ENCODE results near the gene SPTBN5. TPM values are rescaled to one million over a fixed set of nuclear protein-coding genes. Genes with fewer than 3 reads are reported as not detected.

Gene SPTBN5
- total RNA-seq, 4 donors from 2014 or later: 0.27 to 4.1 (median 1.8) TPM; not detected in 1

DNA sequence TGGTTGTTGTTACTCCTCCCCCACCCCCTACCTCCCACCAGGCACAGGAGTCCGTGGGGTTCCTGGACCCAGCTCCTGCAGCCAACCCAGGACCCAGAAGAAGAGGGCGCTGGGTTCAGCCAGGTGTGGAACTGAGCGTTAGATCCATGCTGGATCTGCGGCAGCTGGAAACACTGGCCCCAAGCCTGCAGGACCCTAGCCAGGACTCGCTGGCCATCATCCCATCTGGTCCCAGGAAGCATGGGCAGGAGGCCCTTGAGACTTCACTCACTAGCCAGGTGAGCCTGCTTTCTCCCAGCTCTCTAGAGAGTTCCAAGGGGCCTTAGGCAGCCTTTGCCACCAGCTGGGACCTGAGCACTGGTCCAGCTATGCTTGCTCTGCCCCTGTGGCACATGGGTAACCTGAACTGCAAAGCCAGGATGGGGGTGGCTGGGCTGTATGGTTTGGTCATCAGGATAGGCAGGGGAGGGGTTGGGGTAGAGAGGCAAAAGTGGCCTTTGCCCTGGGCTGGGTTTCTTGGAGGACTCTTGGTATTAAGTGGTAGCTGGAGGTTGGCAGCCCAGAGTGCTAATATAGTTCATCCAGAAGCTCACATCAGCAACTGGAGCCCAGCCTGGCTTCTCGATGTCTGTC lies 72.9 kb downstream of the SPTBN5 start:
- Histone ChIP-seq H3K9me3 (no peaks in the 10 kb centered on the region), H3K4me3 (no peak overlapping the region), H3K27me3 (no peaks in the 10 kb centered on the region), H3K36me3 (peaks cover 0 to 87% (median 0%) of the 10 kb centered on the region in 3 donors), H3K27ac (peak overlapping the region in 1 of 4 donors; percentile 18), H3K4me1 (no peaks in the 10 kb centered on the region)
- TF ChIP-seq POLR2A (IDR thresholded peaks at IDR 0.05): no peak
- TF ChIP-seq, protein P1, sequence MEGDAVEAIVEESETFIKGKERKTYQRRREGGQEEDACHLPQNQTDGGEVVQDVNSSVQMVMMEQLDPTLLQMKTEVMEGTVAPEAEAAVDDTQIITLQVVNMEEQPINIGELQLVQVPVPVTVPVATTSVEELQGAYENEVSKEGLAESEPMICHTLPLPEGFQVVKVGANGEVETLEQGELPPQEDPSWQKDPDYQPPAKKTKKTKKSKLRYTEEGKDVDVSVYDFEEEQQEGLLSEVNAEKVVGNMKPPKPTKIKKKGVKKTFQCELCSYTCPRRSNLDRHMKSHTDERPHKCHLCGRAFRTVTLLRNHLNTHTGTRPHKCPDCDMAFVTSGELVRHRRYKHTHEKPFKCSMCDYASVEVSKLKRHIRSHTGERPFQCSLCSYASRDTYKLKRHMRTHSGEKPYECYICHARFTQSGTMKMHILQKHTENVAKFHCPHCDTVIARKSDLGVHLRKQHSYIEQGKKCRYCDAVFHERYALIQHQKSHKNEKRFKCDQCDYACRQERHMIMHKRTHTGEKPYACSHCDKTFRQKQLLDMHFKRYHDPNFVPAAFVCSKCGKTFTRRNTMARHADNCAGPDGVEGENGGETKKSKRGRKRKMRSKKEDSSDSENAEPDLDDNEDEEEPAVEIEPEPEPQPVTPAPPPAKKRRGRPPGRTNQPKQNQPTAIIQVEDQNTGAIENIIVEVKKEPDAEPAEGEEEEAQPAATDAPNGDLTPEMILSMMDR (IDR thresholded peaks at IDR 0.05): no peak
- DNase-seq: peak in 2 of 3 donors; percentile 74 to 78

DNA sequence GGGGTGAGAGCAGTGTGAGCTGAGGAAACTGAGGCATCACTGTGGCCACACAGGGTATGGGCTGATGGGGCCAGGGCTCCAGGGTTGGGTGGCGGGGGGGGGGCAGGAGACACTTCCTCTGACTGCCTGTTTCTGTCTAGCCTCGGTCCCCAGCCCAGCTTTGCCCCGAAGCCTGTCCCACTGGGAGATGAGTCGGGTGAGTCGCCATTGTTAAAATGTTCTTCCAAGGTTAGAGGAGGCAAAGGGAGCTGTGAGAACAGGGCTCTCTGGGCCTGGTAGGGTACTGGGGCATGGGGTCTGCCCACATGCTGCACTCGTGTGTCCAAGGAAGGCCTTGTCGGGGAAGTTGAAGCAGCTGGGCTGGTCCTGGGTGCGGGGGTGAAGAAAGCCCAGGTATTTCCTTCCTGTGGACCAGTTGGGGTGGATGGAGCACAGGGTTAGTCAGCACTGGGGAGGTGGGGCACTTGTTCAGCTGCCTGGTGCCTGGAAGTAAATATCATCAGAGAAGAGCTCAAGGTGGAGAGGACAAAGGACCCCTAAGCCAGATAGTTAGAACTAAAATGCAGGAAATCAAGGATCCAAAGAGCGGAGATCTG lies 74.3 kb downstream of the SPTBN5 start:
- no peak for DNase-seq
- Histone ChIP-seq H3K27me3 (no peaks in the 10 kb centered on the region), H3K36me3 (peaks cover 0 to 94% (median 0%) of the 10 kb centered on the region in 3 donors), H3K27ac (no peak overlapping the region), H3K4me3 (no peak overlapping the region), H3K9me3 (no peaks in the 10 kb centered on the region), H3K4me1 (no peaks in the 10 kb centered on the region)
- TF ChIP-seq, protein P1 (IDR thresholded peaks at IDR 0.05): no peak
- TF ChIP-seq POLR2A (IDR thresholded peaks at IDR 0.05): no peak

DNA sequence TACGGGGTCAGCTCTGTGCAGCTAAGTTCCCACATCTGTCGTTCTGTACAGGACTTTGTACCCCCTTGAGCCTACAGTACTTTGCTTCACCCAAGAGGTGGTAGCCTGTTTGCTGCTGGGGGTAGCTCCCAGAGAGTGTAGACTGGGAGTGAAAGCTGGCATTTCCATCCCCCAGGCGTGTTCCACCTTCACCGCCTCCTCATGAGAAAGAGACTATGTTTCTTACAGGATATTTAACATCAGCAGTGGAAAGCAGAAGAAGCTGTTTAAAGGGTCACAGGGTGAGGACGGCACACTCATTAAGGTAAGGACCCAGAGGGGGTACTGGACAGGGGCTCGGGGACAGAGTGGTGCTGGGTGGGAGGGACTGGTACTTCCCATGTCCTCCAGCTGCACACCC lies 76.1 kb downstream of the SPTBN5 start:
- Histone ChIP-seq H3K9me3 (no peaks in the 10 kb centered on the region), H3K4me3 (no peak overlapping the region), H3K36me3 (peaks cover 0 to 86% (median 0%) of the 10 kb centered on the region in 3 donors), H3K4me1 (no peaks in the 10 kb centered on the region), H3K27ac (no peak overlapping the region), H3K27me3 (no peaks in the 10 kb centered on the region)
- DNase-seq: no peak
- TF ChIP-seq, protein P1 (IDR thresholded peaks at IDR 0.05): no peak
- no peak for TF ChIP-seq POLR2A (IDR thresholded peaks at IDR 0.05)

DNA sequence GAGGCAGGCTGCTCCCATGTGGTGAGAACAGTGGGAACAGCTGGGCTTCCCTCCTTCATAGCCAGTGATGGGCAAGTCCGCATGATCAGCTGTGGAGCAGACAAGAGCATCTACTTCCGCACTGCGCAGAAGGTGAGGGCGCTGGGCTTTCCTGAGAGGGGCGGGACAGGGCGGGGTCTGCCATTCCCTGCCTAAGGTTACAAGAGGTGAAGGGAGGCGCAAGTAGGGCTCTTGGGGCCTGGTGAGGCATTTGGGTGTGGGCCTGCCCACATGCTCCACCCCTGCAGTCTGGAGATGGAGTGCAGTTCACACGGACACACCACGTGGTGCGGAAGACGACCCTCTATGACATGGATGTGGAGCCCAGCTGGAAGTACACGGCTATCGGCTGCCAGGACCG lies 76.5 kb downstream of the SPTBN5 start:
- H3K36me3 ChIP-seq: peaks cover 0 to 81% (median 0%) of the 10 kb centered on the region in 3 donors
- DNase-seq: no peak
- H3K9me3 ChIP-seq: no peaks in the 10 kb centered on the region
- H3K27ac ChIP-seq: no peak overlapping the region
- TF ChIP-seq, protein P1 (IDR thresholded peaks at IDR 0.05): no peak
- TF ChIP-seq POLR2A (IDR thresholded peaks at IDR 0.05): no peak
- no peaks in the 10 kb centered on the region for H3K27me3 ChIP-seq
- H3K4me1 ChIP-seq: no peaks in the 10 kb centered on the region
- no peak overlapping the region for H3K4me3 ChIP-seq

DNA sequence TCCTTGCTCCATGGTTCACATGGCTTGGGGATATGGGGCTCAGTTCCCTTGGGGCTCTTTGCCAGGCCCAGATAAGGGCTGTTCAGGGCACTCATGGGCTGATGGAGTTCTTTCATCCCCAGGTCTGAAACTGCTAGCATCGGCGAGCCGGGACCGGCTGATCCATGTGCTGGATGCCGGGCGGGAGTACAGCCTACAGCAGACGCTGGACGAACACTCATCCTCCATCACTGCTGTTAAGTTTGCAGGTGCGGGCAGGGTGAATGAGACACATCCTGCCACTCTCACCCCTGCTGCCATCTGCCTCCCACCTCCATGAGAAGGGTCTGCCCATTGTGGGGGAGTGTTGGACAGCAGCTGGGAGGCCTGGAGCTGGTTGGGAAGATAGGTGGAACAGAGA lies 77.1 kb downstream of the SPTBN5 start:
- no peak for TF ChIP-seq POLR2A (IDR thresholded peaks at IDR 0.05)
- TF ChIP-seq, protein P1 (IDR thresholded peaks at IDR 0.05): no peak
- Histone ChIP-seq H3K4me1 (no peaks in the 10 kb centered on the region), H3K9me3 (no peaks in the 10 kb centered on the region), H3K36me3 (peaks cover 0 to 76% (median 0%) of the 10 kb centered on the region in 3 donors), H3K27ac (no peak overlapping the region), H3K27me3 (no peaks in the 10 kb centered on the region), H3K4me3 (no peak overlapping the region)
- DNase-seq: peak in 1 of 3 donors; percentile 25

All from Peyer's patch (tissue), 4 donors.